Activated naive CD4-positive, alpha-beta T cell treated with anti-CD3 and anti-CD28 coated beads, Interleukin-2, amount 10 ng/mL, durations not matched to agents 7 days and 5 days (primary cell): Measurements from ENCODE around the gene MTMR2.
"Not testable (repeated sequence)": the region's sequence is repeated elsewhere in the genome, so short reads cannot be mapped to it uniquely, and the experiment has no call there.

ENCODE experiments used
- CTCF ChIA-PET: fragments of 350-600 bp; sonication (Branson Sonifier 250); formaldehyde crosslinking; loops from one replicate; lab custom pipeline; 2021; ENCODE audit warnings: antibody characterized with exemption; lab: Charles Lee
- DNase-seq: peaks from one replicate; pipeline ENCODE4 v3.0.0-alpha.2; 2020
- H3K27ac Mint-ChIP-seq: one replicate; pipeline ENCODE4 v1.8.0; 2021; ENCODE audit warnings: mild to moderate bottlenecking, moderate library complexity, mixed read lengths
- H3K27me3 Mint-ChIP-seq: one replicate; pipeline ENCODE4 v1.8.0; 2021; ENCODE audit warnings: mild to moderate bottlenecking, mixed read lengths
- H3K36me3 Mint-ChIP-seq: one replicate; pipeline ENCODE4 v1.8.0; 2021; ENCODE audit warnings: mixed read lengths
- H3K4me1 Mint-ChIP-seq: one replicate; pipeline ENCODE4 v1.8.0; 2021; ENCODE audit warnings: mixed read lengths
- H3K4me3 Mint-ChIP-seq: one replicate; pipeline ENCODE4 v1.8.0; 2021; ENCODE audit warnings: mild to moderate bottlenecking, moderate library complexity, mixed read lengths
- H3K9me3 Mint-ChIP-seq: one replicate; pipeline ENCODE4 v1.8.0; 2021; ENCODE audit warnings: mixed read lengths

Gene MTMR2

DNA sequence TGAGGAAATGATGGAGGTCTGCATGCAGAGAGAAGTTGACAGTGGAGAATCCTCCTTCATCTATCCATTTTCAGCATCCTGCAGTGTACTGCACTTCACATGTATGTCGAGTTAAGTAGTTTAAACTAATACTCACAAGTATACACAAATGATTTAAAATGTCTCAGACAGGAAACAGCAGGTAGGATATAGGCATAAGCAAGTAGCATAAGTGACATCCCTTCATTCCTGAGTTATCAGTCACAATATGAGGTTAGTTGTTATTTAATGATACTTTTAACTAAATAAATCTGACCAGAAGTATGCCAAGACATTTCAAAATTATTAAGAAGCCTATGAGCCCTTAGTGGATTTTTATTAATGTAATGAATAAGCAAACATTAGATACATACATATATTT is 37.4 kb downstream of the MTMR2 start:
- Mint-ChIP-seq H3K27ac (no peak overlapping the region), H3K36me3 (peaks cover 5% of the 10 kb centered on the region), H3K4me1 (peaks cover 5% of the 10 kb centered on the region), H3K4me3 (no peak overlapping the region), H3K27me3 (no peaks in the 10 kb centered on the region), H3K9me3 (no peaks in the 10 kb centered on the region)
- no peak for DNase-seq
- CTCF ChIA-PET: no interaction called here

DNA sequence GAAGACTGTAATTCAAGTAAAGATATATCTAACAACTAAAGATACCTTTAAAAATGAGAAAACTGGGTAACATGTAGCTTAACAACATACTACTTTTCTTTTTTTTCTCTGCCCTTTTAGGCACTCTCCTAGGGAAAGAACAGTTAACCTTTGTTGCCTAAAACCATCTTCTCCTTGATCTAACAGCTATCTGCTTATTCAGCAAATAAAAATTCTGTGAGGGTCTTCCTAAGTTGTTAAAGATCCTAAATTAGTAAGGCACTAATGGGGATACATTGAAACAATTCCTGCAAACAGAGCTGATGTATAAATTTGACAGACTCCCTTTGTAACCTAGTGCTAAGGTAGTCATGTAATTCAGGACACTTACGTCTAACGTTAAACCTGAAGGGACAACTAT is 39.1 kb downstream of the MTMR2 start:
- CTCF ChIA-PET: no interaction called here

DNA sequence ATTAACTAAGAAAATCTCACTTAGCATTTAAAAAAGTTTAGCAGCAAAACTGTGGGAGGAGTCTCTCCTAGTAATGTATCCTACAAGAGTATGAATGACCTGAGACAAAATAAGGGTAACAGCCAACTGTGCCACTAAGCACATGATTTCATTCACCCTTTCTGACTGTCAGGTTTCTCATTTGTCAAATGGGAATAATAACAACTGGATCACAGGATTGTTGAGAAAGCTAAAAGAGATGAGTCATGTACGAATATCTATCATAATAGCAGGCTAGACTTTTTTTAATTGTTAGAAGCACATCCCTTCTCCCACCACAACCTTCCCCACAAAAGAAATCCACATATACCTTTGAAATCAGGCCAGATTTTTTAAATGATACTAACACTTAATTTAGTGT is 39.5 kb downstream of the MTMR2 start:
- no peak for DNase-seq
- no peak overlapping the region for H3K4me3 Mint-ChIP-seq
- CTCF ChIA-PET: no interaction called here

More for the DNA sequence above, 39.1 kb downstream of the MTMR2 start:
- Mint-ChIP-seq H3K4me1 (peaks cover 5% of the 10 kb centered on the region), H3K4me3 (no peak overlapping the region), H3K27ac (no peak overlapping the region), H3K36me3 (peaks cover 5% of the 10 kb centered on the region), H3K9me3 (no peaks in the 10 kb centered on the region), H3K27me3 (no peaks in the 10 kb centered on the region)
- no peak for DNase-seq

DNA sequence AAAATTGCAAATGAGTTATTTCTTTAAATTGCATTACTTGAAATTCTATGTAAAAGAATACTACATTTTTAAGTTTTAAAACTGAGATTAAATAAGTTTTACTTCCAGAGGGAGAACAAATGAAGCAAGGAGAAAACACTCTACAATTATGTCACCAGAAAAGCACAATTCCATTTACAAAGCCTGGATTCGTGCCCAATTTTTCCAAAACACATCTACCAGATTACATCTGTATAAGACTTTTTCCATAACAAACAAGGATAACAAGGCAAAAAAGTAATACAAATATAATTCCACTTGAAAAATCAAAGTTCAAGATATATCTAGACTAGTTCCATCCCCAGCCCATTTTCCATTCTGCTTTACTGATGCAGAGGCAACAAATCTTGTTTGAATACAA is 40.5 kb downstream of the MTMR2 start:
- Mint-ChIP-seq H3K4me3 (no peak overlapping the region), H3K27ac (no peak overlapping the region), H3K27me3 (no peaks in the 10 kb centered on the region), H3K4me1 (peaks cover under 1% of the 10 kb centered on the region), H3K9me3 (no peaks in the 10 kb centered on the region), H3K36me3 (peaks cover 5% of the 10 kb centered on the region)
- no peak for DNase-seq
- CTCF ChIA-PET: no interaction called here

More for the DNA sequence above, 39.5 kb downstream of the MTMR2 start:
- Mint-ChIP-seq H3K27ac (no peak overlapping the region), H3K27me3 (no peaks in the 10 kb centered on the region), H3K9me3 (no peaks in the 10 kb centered on the region), H3K36me3 (peaks cover 5% of the 10 kb centered on the region), H3K4me1 (peaks cover 5% of the 10 kb centered on the region)

DNA sequence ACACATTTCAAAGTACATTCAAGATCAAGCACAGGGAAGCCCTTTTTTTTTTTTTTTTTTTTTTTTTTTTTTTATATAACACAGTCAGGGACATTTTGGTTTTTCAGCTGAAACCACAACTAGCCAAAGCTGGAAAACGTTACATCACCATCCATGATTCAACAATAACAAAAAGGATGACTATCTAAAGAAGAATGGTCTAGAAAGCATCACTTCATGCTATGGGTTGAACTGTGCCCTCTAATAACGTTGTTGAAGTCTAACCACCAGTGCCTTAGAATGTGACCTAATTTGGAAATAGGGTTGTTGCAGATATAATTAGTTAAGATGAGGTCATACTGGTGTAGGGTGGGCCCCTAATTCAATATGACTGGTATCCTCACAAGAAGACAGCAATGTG is 46.6 kb downstream of the MTMR2 start:
- CTCF ChIA-PET: no interaction called here
- Mint-ChIP-seq H3K27ac (no peak overlapping the region), H3K4me3 (no peak overlapping the region), H3K4me1 (no peaks in the 10 kb centered on the region), H3K36me3 (peaks cover 7% of the 10 kb centered on the region), H3K27me3 (no peaks in the 10 kb centered on the region), H3K9me3 (peaks cover 5% of the 10 kb centered on the region)
- DNase-seq: no peak

DNA sequence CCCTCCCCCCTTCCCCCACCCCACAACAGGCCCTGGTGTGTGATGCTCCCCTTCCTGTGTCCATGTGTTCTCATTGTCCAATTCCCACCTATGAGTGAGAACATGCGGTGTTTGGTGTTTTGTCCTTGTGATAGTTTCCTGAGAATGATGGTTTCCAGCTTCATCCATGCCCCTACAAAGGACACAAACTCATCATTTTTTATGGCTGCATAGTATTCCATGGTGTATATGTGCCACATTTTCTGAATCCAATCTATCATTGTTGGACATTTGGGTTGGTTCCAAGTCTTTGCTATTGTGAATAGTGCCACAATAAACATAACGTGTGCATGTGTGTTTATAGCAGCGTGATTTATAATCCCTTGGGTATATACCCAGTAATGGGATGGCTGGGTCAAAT is 53.0 kb downstream of the MTMR2 start:
- H3K4me1 Mint-ChIP-seq, H3K27ac Mint-ChIP-seq, H3K4me3 Mint-ChIP-seq, H3K27me3 Mint-ChIP-seq, H3K9me3 Mint-ChIP-seq, CTCF ChIA-PET, DNase-seq, H3K36me3 Mint-ChIP-seq: not testable (repeated sequence)

DNA sequence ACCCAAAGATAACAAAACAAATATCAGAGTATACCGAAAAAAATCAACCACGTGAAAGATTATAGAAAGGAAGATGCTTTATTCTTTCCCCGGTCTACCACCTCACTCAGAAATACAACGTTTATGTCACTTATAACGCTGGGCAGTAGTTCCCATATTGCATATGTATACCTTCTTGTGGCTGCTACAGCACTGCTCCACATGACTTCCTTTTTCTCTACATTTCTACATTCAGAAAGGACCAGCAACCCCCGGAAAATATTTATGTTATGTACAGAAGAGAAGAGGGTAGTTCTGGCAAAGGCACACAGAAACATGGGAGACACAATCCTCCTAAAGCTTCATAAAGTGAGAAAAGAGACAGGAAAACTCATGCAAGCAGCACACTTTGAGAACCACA is 56.8 kb downstream of the MTMR2 start:
- Mint-ChIP-seq H3K4me1 (no peaks in the 10 kb centered on the region), H3K27ac (no peak overlapping the region), H3K36me3 (peaks cover 5% of the 10 kb centered on the region), H3K9me3 (no peaks in the 10 kb centered on the region), H3K27me3 (no peaks in the 10 kb centered on the region), H3K4me3 (no peak overlapping the region)
- DNase-seq: no peak
- CTCF ChIA-PET: interaction anchor here (1.6 kb wide), 1 partner anchor 18 kb away, joined by 4 read pairs; no protein-coding TSS in a partner anchor

DNA sequence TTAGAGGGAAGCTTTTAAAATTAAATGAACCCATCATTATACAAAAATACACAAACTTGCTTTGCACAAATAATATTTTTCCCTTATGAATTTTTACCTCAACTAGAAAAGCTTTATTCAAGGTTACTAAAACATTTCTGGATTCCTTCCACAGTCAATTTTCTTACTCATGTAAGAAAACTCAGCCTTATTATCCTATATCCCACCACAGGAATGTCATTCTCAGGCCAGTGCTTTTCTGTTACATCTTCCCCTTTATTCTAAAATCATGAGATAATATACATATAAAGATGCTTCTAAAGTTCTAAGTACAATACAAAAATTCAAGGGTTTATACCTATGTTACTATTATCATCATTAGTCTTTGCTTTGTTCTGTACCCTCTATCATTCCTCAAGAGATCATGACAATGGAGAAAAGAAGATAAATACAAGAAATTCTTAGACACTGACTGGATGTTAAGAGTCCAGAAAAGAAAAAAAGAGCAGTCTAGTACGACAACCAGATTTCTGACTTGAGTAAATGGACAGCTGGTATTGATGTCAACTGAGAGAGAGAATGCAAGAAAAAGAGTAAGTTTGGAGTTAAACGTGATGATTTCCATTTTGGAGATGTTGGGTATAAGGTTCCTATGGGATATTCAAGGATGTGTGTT is 60.3 kb downstream of the MTMR2 start:
- CTCF ChIA-PET: no interaction called here
- H3K4me3 Mint-ChIP-seq: no peak overlapping the region
- peaks cover 5% of the 10 kb centered on the region for H3K36me3 Mint-ChIP-seq
- DNase-seq: no peak
- no peaks in the 10 kb centered on the region for H3K4me1 Mint-ChIP-seq
- H3K27me3 Mint-ChIP-seq: no peaks in the 10 kb centered on the region
- no peaks in the 10 kb centered on the region for H3K9me3 Mint-ChIP-seq
- H3K27ac Mint-ChIP-seq: no peak overlapping the region

DNA sequence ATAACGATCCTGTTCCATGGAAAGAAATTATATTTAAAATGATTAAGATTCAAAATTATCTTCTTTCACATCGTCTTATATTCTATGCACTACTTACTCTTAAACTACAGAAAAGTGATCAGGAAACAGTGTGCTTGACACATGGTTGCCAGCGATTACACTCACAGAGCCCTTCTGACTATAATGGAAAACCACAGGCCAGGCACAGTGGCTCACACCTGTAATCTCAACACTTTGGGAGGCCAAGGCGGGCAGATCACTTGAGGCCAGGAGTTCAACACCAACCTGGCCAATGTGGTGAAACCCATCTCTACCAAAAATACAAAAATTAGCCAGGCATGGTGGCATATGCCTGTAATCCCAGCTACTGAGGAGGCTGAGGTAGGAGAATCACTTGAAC is 63.9 kb downstream of the MTMR2 start:
- H3K27ac Mint-ChIP-seq, DNase-seq, H3K36me3 Mint-ChIP-seq, H3K4me3 Mint-ChIP-seq, CTCF ChIA-PET, H3K27me3 Mint-ChIP-seq, H3K4me1 Mint-ChIP-seq, H3K9me3 Mint-ChIP-seq: not testable (repeated sequence)

DNA sequence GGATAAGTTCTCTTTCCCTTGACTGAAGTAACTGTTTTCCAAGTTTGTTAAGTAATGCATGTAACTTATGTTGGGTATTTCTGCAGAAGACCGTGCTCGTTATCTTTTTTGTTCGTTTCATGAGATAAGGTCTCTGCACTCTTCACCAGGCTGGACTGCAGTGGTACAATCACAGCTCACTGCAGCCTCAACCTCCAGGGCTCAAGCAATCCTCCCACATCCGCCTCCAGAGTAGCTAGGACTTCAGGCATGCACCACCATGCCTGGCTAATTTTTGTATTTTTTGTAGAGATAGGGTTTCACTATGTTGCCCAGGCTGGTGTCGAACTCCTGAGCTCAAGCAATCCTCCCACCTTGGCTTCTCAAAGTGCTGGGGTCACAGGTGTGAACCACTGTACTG is 69.5 kb downstream of the MTMR2 start:
- DNase-seq, H3K9me3 Mint-ChIP-seq, H3K4me1 Mint-ChIP-seq, H3K36me3 Mint-ChIP-seq, H3K4me3 Mint-ChIP-seq, H3K27ac Mint-ChIP-seq, H3K27me3 Mint-ChIP-seq, CTCF ChIA-PET: not testable (repeated sequence)

DNA sequence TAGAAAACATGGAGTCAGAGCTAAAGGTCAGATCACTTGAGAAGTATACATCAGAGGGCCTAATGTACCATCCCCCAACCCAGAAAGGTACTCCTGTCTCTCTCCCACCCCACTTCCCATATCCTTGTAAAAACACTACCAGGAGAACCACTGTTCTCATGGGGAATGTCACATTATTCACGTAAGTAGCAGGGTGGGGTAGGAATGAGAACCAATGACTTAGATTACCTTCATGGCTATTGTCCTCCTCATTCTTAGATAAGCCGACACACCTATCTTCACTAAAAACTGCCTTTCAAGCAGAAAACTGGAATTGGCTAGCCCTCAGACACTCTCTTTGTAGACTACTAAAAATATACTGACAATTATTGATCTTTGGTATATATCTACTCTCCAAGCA is 70.0 kb downstream of the MTMR2 start:
- Mint-ChIP-seq H3K4me1 (no peaks in the 10 kb centered on the region), H3K9me3 (no peaks in the 10 kb centered on the region), H3K36me3 (peaks cover 3% of the 10 kb centered on the region), H3K4me3 (no peak overlapping the region), H3K27ac (no peak overlapping the region), H3K27me3 (no peaks in the 10 kb centered on the region)
- CTCF ChIA-PET: no interaction called here
- no peak for DNase-seq

DNA sequence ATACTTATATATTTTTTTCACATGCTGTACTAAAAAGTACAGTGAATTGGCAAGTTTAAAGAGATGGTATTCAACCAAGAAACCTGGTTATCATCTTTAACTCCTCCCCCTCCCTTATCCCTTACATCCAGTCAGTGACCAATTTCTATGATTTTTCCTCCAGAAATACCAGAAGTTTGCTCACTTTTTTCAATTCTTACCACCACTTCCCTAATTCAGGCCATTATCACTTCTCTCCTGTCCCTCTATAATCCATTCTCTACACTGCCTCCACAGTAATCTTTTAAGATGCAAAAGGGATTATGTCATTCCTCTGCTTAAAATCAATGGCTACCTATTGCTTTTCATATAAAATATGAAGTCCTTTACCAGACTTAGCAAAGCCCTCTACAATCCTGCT is 70.8 kb downstream of the MTMR2 start:
- Mint-ChIP-seq H3K4me3 (no peak overlapping the region), H3K36me3 (peaks cover 3% of the 10 kb centered on the region), H3K27ac (no peak overlapping the region), H3K27me3 (no peaks in the 10 kb centered on the region), H3K4me1 (no peaks in the 10 kb centered on the region), H3K9me3 (no peaks in the 10 kb centered on the region)
- CTCF ChIA-PET: no interaction called here
- no peak for DNase-seq

DNA sequence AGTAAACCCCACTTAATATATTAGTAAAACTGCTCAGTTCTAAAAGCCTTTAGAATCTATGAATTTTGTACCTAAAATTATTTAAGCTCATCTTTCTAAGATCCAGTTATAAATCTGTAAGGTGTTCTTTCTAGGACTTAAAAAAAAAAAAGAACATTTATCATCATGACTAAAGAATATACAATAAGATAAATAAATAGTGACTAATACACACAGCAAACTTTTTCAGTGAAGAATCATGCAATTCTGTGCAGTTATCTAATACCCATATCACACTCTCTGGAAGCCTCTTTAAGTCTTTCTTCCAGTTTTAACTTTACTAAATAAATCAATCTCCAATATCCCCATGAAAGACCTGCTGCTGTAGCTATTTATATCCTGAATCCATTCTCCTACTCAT is 73.8 kb downstream of the MTMR2 start:
- no peaks in the 10 kb centered on the region for H3K36me3 Mint-ChIP-seq
- DNase-seq: no peak
- no peaks in the 10 kb centered on the region for H3K27me3 Mint-ChIP-seq
- H3K27ac Mint-ChIP-seq: no peak overlapping the region
- no peak overlapping the region for H3K4me3 Mint-ChIP-seq
- CTCF ChIA-PET: interaction anchor here (0.6 to 2.8 kb wide), 10 partner anchors 12 to 576 kb away, joined by 3 to 29 read pairs (median 6); partner anchors contain the start of gene MAML2
- H3K4me1 Mint-ChIP-seq: no peaks in the 10 kb centered on the region
- H3K9me3 Mint-ChIP-seq: no peaks in the 10 kb centered on the region

DNA sequence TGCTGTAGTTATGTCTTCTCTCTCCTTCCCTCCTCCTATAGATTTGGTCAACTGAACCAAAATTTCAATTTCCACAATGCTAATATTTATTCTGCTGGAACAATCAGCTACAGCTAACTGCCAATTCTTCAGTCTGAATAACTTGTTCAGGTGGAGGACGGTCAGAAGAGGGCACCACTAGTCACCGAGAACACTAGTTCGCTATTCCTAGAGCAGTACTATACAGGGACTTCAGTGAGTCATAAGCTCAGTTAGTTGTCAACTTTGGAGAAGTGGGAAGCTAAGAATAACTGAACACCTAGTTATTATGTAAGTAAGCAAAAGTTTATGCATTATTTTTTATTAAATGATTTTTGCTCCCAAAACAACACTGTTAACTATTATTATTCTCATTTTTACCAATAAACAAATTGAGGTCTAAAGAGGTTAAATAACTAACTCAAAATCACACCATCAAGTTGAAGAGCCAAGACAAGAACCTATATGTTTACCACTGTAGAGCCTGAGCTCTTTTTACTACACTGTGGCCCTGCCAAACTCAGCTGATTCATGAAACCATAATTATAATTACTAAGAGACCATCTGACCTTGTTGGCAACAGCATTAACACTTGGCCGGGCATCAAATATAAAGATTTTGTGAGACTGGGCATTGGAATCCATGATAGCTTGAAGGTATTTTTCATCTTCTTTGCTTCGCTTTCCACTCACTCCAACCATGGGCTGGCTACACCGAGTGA is 74.7 kb downstream of the MTMR2 start:
- DNase-seq: peak; percentile 43
- CTCF ChIA-PET: interaction anchor here (0.6 to 2.8 kb wide), 18 partner anchors 11 to 694 kb away, joined by 3 to 29 read pairs (median 5); partner anchors contain the start of gene MAML2

DNA sequence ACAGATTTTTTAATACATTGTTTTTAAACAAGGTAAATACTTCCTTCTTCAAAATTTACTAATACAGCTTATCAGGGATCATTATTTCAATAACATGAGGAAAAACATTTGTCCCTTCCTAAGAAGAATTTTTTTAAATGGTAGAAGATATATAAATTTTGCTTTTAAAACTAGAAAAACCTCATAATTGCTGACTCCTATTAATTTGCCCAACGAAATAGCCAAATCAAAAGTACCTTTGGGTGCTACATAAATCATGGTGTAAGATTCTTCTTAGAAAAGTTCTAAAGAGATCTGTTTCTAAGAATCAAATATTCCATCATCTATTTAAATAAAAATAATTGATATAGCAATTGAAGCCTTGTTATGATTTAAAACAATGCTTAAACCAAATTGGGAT is 78.7 kb downstream of the MTMR2 start:
- H3K9me3 Mint-ChIP-seq: no peaks in the 10 kb centered on the region
- H3K4me1 Mint-ChIP-seq: no peaks in the 10 kb centered on the region
- DNase-seq: no peak
- peaks cover 9% of the 10 kb centered on the region for H3K36me3 Mint-ChIP-seq
- H3K27me3 Mint-ChIP-seq: no peaks in the 10 kb centered on the region
- H3K4me3 Mint-ChIP-seq: no peak overlapping the region
- H3K27ac Mint-ChIP-seq: no peak overlapping the region
- CTCF ChIA-PET: interaction anchor here (0.9 to 1.6 kb wide), 3 partner anchors 9 to 549 kb away, joined by 3 to 5 read pairs (median 4); partner anchors contain the start of gene MAML2

More for the DNA sequence above, 74.7 kb downstream of the MTMR2 start:
- no peaks in the 10 kb centered on the region for H3K27me3 Mint-ChIP-seq
- no peak overlapping the region for H3K27ac Mint-ChIP-seq
- H3K9me3 Mint-ChIP-seq: no peaks in the 10 kb centered on the region
- no peak overlapping the region for H3K4me3 Mint-ChIP-seq
- H3K36me3 Mint-ChIP-seq: peaks cover 2% of the 10 kb centered on the region
- H3K4me1 Mint-ChIP-seq: no peaks in the 10 kb centered on the region
